Mucosa of descending colon (tissue), 3 donors: ENCODE results near the gene SMAD1. TPM values are rescaled to one million over a fixed set of nuclear protein-coding genes. Genes with fewer than 3 reads are reported as not detected.
"Not testable (repeated sequence)": the region's sequence is repeated elsewhere in the genome, so short reads cannot be mapped to it uniquely, and the experiment has no call there.

Source experiments
- ATAC-seq: fragments of 200-7000 bp; cut with Tn5 transposase; one replicate; pipeline ENCODE4 v1.9.1; 2020; ENCODE audit warnings: mild to moderate bottlenecking, moderate library complexity
- DNase-seq, 3 donors: peaks; one replicate each; pipeline ENCODE4 v3.0.0-alpha.2; 2020
- H3K36me3 ChIP-seq: fragments of 200-600 bp; one replicate; pipeline ENCODE4 v1.8.0; 2021; ENCODE audit warnings: low read depth, mild to moderate bottlenecking
- H3K4me1 ChIP-seq: fragments of 200-600 bp; one replicate; pipeline ENCODE4 v1.8.0; 2021; ENCODE audit warnings: low read depth, mild to moderate bottlenecking
- H3K4me3 ChIP-seq: fragments of 200-600 bp; one replicate; pipeline ENCODE4 v1.8.0; 2021; ENCODE audit warnings: mild to moderate bottlenecking
- H3K9me3 ChIP-seq: fragments of 200-600 bp; one replicate; pipeline ENCODE4 v1.8.0; 2021; ENCODE audit warnings: mild to moderate bottlenecking
- intact Hi-C, 2 donors: fragments of 100-400 bp; cut with DNase I in 1 of 2; cut with micrococcal nuclease in 1 of 2; formaldehyde crosslinking; loops; one replicate each; pipeline versions ENCODE4 v1.11.0 to v1.11.1; 2022; cut with DNase I, micrococcal nuclease
- total RNA-seq, 3 donors: library from RNA; stranded (reverse); fragmentation: NEBNext Ultra II Directional in 2 of 3; extraction: Animal tissue kit (Norgen Biotek cat#: 25700) in 2 of 3; gene quantifications; one replicate each; pipeline versions ENCODE4 v1.2.1 to v1.2.4, GENCODE V29; 2021 to 2023
- TF ChIP-seq, protein P1 (sequence below): fragments of 200-600 bp; IDR thresholded peaks from one replicate; pipeline ENCODE4 v1.8.0; 2022; ENCODE audit warnings: antibody characterized with exemption, mild to moderate bottlenecking
- donor health status: DM: no; HTN: no; CAD: no; lungs with moderate emphysema.
- donor health status: DM: no; HTN: no; CAD: no.
- donor health status: DM: no; HTN: yes; CAD: no.

The SMAD1 gene
- total RNA-seq, 3 donors from 2014 or later: 34.9 to 47.4 (median 39.3) TPM

DNA sequence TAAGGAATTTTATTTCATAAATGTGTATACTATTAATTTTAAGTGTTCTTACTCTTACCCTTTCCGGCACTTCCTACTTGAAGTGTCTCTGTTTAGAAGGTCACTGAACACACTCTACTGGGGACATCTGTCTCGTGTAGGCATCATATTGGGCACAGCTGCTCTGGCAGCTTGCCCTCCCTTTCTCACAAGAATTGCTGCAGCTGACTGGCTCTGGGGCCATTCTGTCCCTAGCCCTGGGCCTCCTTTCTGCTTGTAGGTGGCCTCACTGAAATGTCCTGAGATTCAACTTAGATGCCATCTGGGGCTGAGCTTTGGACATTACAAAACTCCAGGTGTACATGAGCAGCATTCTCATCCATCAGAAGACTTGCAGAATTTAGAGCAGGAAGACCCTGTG is 49.6 kb downstream of the SMAD1 start:
- no peak for DNase-seq
- H3K9me3 ChIP-seq: no peaks in the 10 kb centered on the region
- H3K4me1 ChIP-seq: no peaks in the 10 kb centered on the region
- H3K4me3 ChIP-seq: no peak overlapping the region
- ATAC-seq: peak; percentile 24
- H3K36me3 ChIP-seq: no peaks in the 10 kb centered on the region
- intact Hi-C loops: no loop called here
- TF ChIP-seq, protein P1, sequence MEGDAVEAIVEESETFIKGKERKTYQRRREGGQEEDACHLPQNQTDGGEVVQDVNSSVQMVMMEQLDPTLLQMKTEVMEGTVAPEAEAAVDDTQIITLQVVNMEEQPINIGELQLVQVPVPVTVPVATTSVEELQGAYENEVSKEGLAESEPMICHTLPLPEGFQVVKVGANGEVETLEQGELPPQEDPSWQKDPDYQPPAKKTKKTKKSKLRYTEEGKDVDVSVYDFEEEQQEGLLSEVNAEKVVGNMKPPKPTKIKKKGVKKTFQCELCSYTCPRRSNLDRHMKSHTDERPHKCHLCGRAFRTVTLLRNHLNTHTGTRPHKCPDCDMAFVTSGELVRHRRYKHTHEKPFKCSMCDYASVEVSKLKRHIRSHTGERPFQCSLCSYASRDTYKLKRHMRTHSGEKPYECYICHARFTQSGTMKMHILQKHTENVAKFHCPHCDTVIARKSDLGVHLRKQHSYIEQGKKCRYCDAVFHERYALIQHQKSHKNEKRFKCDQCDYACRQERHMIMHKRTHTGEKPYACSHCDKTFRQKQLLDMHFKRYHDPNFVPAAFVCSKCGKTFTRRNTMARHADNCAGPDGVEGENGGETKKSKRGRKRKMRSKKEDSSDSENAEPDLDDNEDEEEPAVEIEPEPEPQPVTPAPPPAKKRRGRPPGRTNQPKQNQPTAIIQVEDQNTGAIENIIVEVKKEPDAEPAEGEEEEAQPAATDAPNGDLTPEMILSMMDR: no peak

DNA sequence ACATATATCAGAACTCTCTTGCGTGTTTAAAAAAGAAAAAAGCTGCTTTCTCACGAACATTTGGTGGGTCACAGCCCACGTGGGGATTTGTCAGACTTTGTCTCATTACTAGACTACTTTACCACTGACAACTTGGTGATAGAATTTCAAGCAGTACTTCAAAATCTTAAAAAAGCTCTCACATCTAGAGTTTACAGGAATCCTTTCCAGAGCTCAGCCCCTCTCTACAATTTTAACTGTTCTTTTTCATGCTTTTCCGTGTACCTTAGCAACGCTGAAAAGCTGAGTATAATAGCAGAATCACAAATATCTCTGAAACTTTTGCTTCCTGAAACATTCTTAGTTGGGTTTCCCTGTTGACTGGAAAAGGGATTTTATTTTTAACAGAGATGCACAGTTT is 50.2 kb downstream of the SMAD1 start:
- H3K9me3 ChIP-seq: no peaks in the 10 kb centered on the region
- H3K4me3 ChIP-seq: no peak overlapping the region
- ATAC-seq (no peak), DNase-seq (no peak)
- intact Hi-C loops: no loop called here
- no peaks in the 10 kb centered on the region for H3K36me3 ChIP-seq
- TF ChIP-seq, protein P1: no peak
- H3K4me1 ChIP-seq: no peaks in the 10 kb centered on the region

DNA sequence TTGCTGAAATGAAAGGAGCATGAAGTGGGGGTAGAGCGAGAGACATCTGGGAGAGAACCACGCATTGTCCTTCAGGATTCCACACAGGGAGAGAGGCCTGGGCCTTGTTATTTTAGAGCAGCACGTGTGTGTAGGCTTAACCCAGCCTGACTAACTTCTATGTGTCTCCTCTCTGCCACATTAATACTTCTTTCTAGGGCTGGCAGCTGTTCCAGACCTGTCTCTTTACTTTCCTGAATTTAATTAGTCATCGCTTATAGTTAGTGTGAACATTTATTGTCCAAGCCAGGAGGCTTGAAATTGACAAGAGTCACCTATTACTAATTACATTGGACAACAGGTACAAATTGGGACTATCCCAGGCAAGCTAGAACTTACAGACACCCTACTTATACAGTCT is 51.3 kb downstream of the SMAD1 start:
- Histone ChIP-seq H3K9me3 (no peaks in the 10 kb centered on the region), H3K4me3 (no peak overlapping the region), H3K4me1 (no peaks in the 10 kb centered on the region), H3K36me3 (no peaks in the 10 kb centered on the region)
- intact Hi-C loops: no loop called here
- DNase-seq (no peak), ATAC-seq (no peak)
- TF ChIP-seq, protein P1: no peak

DNA sequence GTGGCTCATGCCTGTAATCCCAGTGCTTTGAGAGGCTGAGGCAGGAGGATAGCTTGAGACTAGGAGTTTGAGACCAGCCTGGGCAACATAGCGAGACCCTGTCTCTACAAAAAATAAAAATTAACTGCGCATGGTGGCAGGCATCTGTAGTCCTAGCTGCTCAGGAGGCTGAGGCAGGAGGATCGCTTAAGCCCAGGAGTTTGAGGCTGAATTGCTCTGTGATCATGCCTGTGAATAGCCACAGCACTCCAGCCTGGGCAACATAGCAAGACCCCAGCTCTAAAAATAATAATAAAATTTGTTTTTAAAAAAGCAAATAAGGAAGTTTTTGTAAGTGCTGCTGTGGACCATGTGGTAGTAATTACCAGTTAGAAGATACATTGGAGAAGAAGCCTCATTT is 51.8 kb downstream of the SMAD1 start:
- H3K36me3 ChIP-seq, H3K4me1 ChIP-seq, H3K4me3 ChIP-seq, ATAC-seq, DNase-seq, H3K9me3 ChIP-seq, intact Hi-C loops: not testable (repeated sequence)

DNA sequence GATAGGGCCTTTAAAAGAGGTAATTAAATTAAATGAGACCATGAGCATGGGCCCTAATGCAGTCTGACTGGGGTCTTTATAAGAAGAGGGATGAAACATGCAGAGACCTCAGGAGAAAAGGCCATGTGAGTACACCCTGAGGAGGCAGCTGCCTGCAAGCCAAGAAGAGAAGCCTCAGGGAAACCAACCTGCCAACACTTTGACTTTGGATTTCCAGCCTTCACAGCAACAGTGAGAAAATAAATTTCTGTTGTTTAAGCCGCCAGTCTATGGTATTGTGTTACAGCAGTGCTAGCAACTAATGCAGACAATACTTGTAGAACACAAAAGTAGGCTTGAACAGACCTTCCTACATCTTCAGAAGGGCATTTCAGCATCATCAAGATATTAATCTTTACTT is 52.3 kb downstream of the SMAD1 start:
- intact Hi-C loops: no loop called here
- Histone ChIP-seq H3K4me1 (no peaks in the 10 kb centered on the region), H3K9me3 (no peaks in the 10 kb centered on the region), H3K4me3 (no peak overlapping the region), H3K36me3 (no peaks in the 10 kb centered on the region)
- no peak for ATAC-seq
- TF ChIP-seq, protein P1: no peak
- DNase-seq: no peak

DNA sequence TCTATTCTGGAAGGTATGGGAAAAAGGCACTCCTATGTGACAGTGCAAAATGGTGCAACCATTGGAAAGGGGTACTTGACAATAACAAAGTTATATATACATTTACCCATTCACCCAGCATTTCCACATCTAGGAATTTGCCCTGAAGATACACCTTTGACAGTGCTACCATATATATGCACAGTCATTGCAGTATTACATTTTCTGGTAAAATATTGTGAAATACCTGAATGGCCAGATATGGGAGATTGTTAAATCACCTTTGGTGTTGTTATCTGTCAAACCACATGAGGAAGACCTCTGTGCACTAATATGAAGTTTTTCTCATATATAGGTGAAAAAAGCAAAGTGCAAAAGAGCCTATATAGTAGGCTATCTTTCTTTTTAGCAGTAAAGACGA is 53.5 kb downstream of the SMAD1 start:
- H3K4me3 ChIP-seq: no peak overlapping the region
- no peaks in the 10 kb centered on the region for H3K36me3 ChIP-seq
- intact Hi-C loops: no loop called here
- no peaks in the 10 kb centered on the region for H3K9me3 ChIP-seq
- DNase-seq (no peak), ATAC-seq (no peak)
- H3K4me1 ChIP-seq: no peaks in the 10 kb centered on the region
- TF ChIP-seq, protein P1: no peak
